IMR-90 (cell line): ENCODE data around the gene SETD2.

Experiments
- CEBPB ChIP-seq: IDR thresholded peaks from 2 replicates; pipeline ENCODE4 v1.6.1; 2012; ENCODE audit warnings: low read depth, low read length, improper control_type of control experiment
- CHD1 ChIP-seq: IDR thresholded peaks from 2 replicates; pipeline ENCODE4 v1.6.1; 2012; ENCODE audit warnings: low read depth, low read length, improper control_type of control experiment
- FOS ChIP-seq: fragments of 150-350 bp; IDR thresholded peaks from 2 replicates; pipeline ENCODE4 v1.6.1; 2016; ENCODE audit warnings: low read depth, low read length
- MAFK ChIP-seq: IDR thresholded peaks from 2 replicates; pipeline ENCODE4 v1.6.1; 2012; ENCODE audit warnings: low read depth, low read length, improper control_type of control experiment
- NFE2L2 ChIP-seq: fragments of 150-350 bp; IDR thresholded peaks from 2 replicates; pipeline ENCODE4 v1.6.1; 2016; ENCODE audit warnings: low read depth, mild to moderate bottlenecking, low read length
- POLR2A ChIP-seq: IDR thresholded peaks from 2 replicates; pipeline ENCODE4 v1.6.1; 2012; ENCODE audit warnings: mild to moderate bottlenecking, low read depth, low read length
- RAD21 ChIP-seq: IDR thresholded peaks from 2 replicates; pipeline ENCODE4 v1.6.1; 2012; ENCODE audit warnings: low read length, improper control_type of control experiment
- RCOR1 ChIP-seq: IDR thresholded peaks from 2 replicates; pipeline ENCODE4 v1.6.1; 2012; ENCODE audit warnings: mild to moderate bottlenecking, low read length, improper control_type of control experiment; ENCODE audit not compliant: insufficient replicate concordance
- RFX5 ChIP-seq: IDR thresholded peaks from 2 replicates; pipeline ENCODE4 v1.8.0; 2012; ENCODE audit warnings: low read depth, mild to moderate bottlenecking, low read length, moderate library complexity
- TF ChIP-seq, protein P1 (sequence below): conservative IDR thresholded peaks from 2 replicates; pipeline ENCODE4 v1.5.1; 2012; ENCODE audit warnings: mild to moderate bottlenecking, low read depth, low read length, improper control_type of control experiment
- TF ChIP-seq, protein P2 (sequence below): fragments of 150-350 bp; IDR thresholded peaks from 2 replicates; pipeline ENCODE4 v1.6.1; 2016; ENCODE audit warnings: low read depth, mild to moderate bottlenecking, low read length, moderate library complexity, borderline replicate concordance

- TF ChIP-seq, protein P1, sequence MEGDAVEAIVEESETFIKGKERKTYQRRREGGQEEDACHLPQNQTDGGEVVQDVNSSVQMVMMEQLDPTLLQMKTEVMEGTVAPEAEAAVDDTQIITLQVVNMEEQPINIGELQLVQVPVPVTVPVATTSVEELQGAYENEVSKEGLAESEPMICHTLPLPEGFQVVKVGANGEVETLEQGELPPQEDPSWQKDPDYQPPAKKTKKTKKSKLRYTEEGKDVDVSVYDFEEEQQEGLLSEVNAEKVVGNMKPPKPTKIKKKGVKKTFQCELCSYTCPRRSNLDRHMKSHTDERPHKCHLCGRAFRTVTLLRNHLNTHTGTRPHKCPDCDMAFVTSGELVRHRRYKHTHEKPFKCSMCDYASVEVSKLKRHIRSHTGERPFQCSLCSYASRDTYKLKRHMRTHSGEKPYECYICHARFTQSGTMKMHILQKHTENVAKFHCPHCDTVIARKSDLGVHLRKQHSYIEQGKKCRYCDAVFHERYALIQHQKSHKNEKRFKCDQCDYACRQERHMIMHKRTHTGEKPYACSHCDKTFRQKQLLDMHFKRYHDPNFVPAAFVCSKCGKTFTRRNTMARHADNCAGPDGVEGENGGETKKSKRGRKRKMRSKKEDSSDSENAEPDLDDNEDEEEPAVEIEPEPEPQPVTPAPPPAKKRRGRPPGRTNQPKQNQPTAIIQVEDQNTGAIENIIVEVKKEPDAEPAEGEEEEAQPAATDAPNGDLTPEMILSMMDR = no peak
- TF ChIP-seq RAD21 = no peak
- TF ChIP-seq CEBPB = no peak
- no peak for TF ChIP-seq POLR2A
- TF ChIP-seq RFX5 = no peak
- no peak for TF ChIP-seq MAFK
- TF ChIP-seq CHD1 = no peak
- no peak for TF ChIP-seq FOS
- TF ChIP-seq, protein P2, sequence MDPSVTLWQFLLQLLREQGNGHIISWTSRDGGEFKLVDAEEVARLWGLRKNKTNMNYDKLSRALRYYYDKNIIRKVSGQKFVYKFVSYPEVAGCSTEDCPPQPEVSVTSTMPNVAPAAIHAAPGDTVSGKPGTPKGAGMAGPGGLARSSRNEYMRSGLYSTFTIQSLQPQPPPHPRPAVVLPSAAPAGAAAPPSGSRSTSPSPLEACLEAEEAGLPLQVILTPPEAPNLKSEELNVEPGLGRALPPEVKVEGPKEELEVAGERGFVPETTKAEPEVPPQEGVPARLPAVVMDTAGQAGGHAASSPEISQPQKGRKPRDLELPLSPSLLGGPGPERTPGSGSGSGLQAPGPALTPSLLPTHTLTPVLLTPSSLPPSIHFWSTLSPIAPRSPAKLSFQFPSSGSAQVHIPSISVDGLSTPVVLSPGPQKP = no peak
- no peak for TF ChIP-seq RCOR1
- no peak for TF ChIP-seq NFE2L2
Observed at GRCh38 chr3:47002171-47003055, 161.5 kb downstream of the SETD2 start.
